Aorta (tissue), 5 donors: ENCODE data around the gene UNC13C. TPM values are rescaled to one million over a fixed set of nuclear protein-coding genes. Genes with fewer than 3 reads are reported as not detected.
A peak's percentile ranks its signal among the peaks of the same experiment; 100 is the strongest.

Experiments used
- ATAC-seq: fragments of 200-7000 bp; cut with Tn5 transposase; one replicate; pipeline ENCODE4 v1.9.1; 2022; ENCODE audit warnings: moderate library complexity; ENCODE audit not compliant: low FRiP score
- DNase-seq, 2 donors: peaks; one replicate each; pipeline ENCODE4 v3.0.0-alpha.2; 2020
- H3K27ac ChIP-seq, 2 donors: one replicate each; pipeline ENCODE4 v1.5.1; 2013; ENCODE audit warnings: low read length in 2 of 2, mild to moderate bottlenecking in 2 of 2, moderate library complexity in 2 of 2, control low read depth in 1 of 2, inconsistent platforms in 1 of 2, low read depth in 1 of 2
- H3K27me3 ChIP-seq, 2 donors: one replicate each; pipeline ENCODE4 v1.6.1; 2013; ENCODE audit warnings: control low read depth in 1 of 2, low read length in 1 of 2, mild to moderate bottlenecking in 1 of 2, moderate library complexity in 1 of 2; ENCODE audit not compliant: insufficient read depth in 2 of 2, control insufficient read depth in 1 of 2
- H3K36me3 ChIP-seq, 2 donors: one replicate each; pipeline ENCODE4 v1.6.1; 2013; ENCODE audit warnings: control low read depth in 1 of 2, low read length in 1 of 2, mild to moderate bottlenecking in 1 of 2; ENCODE audit not compliant: insufficient read depth in 2 of 2, control insufficient read depth in 1 of 2
- H3K4me1 ChIP-seq, 2 donors: one replicate each; pipeline ENCODE4 v1.6.1; 2013; ENCODE audit warnings: low read length in 2 of 2, control low read depth in 1 of 2, mild to moderate bottlenecking in 1 of 2, moderate library complexity in 1 of 2; ENCODE audit not compliant: insufficient read depth in 2 of 2, control insufficient read depth in 1 of 2
- H3K4me3 ChIP-seq, 2 donors: one replicate each; pipeline ENCODE4 v1.5.1; 2013; ENCODE audit warnings: low read length in 2 of 2, control low read depth in 1 of 2, mild to moderate bottlenecking in 1 of 2
- H3K9me3 ChIP-seq: one replicate; pipeline ENCODE4 v1.6.1; 2013; ENCODE audit warnings: mild to moderate bottlenecking, low read length; ENCODE audit not compliant: control insufficient read depth
- WGBS, 2 donors: extraction: QIAGEN DNeasy Blood & Tissue Kit; methylation state at CpG; one replicate each; pipeline ENCODE4 v1.1.7; 2013; 5-methylcytosine and 5-hydroxymethylcytosine counted together
- intact Hi-C, 2 donors: fragments of 100-400 bp; cut with DNase I; formaldehyde crosslinking; loops; one replicate each; pipeline versions ENCODE4 v1.14.2 to v1.15.0; 2022
- polyA plus RNA-seq, 2 donors: library from polyadenylated mRNA; stranded (reverse); fragments of 200-250 nt; gene quantifications; one replicate each; pipeline ENCODE4 v1.2.3, GENCODE V29; 2013
- total RNA-seq, 2 donors: library from RNA; stranded (reverse); fragmentation: NEBNext Ultra II Directional; extraction: Animal tissue kit (Norgen Biotek cat#: 25700); gene quantifications; one replicate each; pipeline ENCODE4 v1.2.1, GENCODE V29; 2021
- donor health status: healthy with polysubstance abuse.
- donor health status: Bipolar disorder and iron deficiency.
- donor health status: DM: no; HTN: no; CAD: no.
- donor health status: DM: no; HTN: no; CAD: no.
- donor health status: DM: yes; HTN: yes; CAD: no.

UNC13C gene
- total and polyA plus RNA-seq, 4 donors, result under 0.01 to 2.8 (median 1.1) TPM

DNA sequence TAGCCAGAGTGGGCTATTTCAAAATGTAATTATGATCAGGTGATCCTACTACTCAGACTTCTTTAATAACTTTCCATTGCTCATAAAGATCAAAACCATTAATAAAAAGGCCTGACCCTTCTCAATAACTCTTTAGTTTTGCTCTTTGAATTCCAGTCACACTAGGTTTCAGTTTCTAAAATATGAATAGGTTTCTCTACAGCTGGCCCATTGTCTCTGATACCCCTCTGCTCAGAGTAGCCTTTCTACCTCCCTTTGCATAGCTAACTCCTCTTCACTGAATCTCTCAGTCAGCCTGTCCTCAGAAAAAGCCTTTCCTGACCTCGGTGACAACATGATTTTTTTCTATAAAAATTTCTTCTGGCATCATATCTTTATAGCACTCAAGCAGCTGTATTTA is 209.1 kb downstream of the UNC13C start:
- intact Hi-C loops, result no loop called here
- WGBS, 2 donors, result 82 to 83% methylated on average over 1 of the region's 1 CpG
- Histone ChIP-seq H3K27me3 (no peaks in the 10 kb centered on the region), H3K4me1 (no peaks in the 10 kb centered on the region), H3K27ac (no peak overlapping the region), H3K36me3 (no peaks in the 10 kb centered on the region), H3K9me3 (no peaks in the 10 kb centered on the region), H3K4me3 (no peak overlapping the region)
- ATAC-seq (no peak), DNase-seq (no peak)

DNA sequence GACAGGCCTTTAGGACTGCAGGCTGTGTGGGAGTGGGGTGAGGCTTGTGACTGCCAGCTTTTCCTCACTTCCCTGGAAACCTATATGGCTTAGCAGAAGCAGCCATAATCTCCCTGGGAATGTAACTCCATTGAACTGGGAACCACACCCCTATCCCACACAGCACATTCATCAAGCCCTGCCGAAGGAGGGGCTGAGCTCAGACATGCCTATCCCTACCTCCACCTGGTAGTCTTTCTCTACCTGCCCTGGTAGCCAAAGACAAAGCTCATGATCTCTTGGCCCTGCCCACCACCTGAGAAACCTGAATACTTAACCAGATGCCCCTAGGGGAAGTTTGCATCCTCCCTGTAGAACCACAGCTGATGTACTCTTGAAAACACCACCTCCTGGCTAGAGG is 219.8 kb downstream of the UNC13C start:
- no peak for ATAC-seq
- DNase-seq, result no peak
- Histone ChIP-seq H3K4me3 (no peak overlapping the region), H3K4me1 (no peaks in the 10 kb centered on the region), H3K27ac (no peak overlapping the region), H3K9me3 (no peaks in the 10 kb centered on the region), H3K27me3 (no peaks in the 10 kb centered on the region), H3K36me3 (no peaks in the 10 kb centered on the region)
- 84 to 90% methylated on average over 1 of the region's 1 CpG for WGBS, 2 donors
- intact Hi-C loops, result no loop called here

DNA sequence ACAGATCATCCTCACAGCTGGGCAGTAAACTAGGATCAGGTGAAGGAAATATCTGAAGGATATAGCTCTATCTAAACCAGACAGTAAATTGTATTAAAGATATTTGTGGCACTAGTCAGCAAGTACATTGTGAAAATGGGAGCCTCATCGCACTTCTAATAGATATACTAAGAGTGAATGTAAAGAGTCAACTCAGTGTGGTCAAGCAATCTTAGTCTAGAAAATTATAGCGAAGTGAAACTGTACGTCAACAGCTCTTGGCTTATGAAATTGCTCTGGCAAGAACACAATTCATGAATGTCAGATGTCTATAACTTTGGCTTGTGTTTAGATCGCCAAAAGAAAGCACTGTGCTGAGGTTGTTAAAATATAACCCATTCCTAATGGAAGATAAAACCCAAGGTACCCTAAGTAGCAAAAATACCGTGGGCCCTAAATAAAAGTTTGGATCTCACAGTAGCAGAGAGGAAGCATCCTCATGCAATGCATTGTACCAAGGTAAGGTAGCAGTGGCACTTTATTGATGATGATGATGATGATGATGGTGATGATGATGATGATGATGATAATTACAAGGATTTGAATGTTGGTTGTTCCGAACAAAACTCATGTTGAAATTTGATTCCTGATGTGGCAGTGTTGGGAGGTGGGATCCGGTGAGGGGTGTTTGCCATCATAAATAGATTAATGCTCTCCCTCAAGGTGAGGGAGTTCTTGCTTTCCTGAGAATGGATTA is 228.5 kb downstream of the UNC13C start:
- intact Hi-C loops, result no loop called here

DNA sequence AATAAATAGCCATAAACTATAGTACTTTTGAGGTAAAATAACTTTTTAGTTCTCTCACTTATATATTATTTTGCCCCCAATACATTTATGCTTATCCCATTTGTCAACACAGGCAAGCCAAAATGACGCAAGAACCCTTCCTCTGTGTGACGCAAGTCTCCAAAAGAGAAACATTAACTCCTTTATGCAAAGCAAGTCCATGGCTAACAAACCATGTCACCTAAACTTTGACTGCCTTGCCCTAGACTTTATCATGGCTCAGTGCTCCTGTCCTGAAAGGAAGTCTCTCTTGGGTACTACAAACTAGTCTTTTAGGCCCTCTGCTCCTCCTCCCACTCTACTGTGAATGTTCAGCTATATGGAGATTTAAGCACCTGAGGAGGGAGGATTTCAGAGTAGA is 230.5 kb downstream of the UNC13C start:
- Histone ChIP-seq H3K36me3 (no peaks in the 10 kb centered on the region), H3K27me3 (no peaks in the 10 kb centered on the region), H3K4me3 (no peak overlapping the region), H3K4me1 (no peaks in the 10 kb centered on the region), H3K27ac (no peak overlapping the region), H3K9me3 (no peaks in the 10 kb centered on the region)
- DNase-seq (no peak), ATAC-seq (no peak)
- intact Hi-C loops, result no loop called here
- 89 to 96% methylated on average over 2 of the region's 2 CpGs for WGBS, 2 donors

More for the DNA sequence above, 228.5 kb downstream of the UNC13C start:
- no peak overlapping the region for H3K27ac ChIP-seq
- no peaks in the 10 kb centered on the region for H3K27me3 ChIP-seq
- DNase-seq (no peak), ATAC-seq (no peak)
- no peaks in the 10 kb centered on the region for H3K9me3 ChIP-seq
- no peak overlapping the region for H3K4me3 ChIP-seq
- no peaks in the 10 kb centered on the region for H3K4me1 ChIP-seq
- WGBS, 2 donors, result 89% methylated on average over 7 of the region's 7 CpGs
- H3K36me3 ChIP-seq, result no peaks in the 10 kb centered on the region

DNA sequence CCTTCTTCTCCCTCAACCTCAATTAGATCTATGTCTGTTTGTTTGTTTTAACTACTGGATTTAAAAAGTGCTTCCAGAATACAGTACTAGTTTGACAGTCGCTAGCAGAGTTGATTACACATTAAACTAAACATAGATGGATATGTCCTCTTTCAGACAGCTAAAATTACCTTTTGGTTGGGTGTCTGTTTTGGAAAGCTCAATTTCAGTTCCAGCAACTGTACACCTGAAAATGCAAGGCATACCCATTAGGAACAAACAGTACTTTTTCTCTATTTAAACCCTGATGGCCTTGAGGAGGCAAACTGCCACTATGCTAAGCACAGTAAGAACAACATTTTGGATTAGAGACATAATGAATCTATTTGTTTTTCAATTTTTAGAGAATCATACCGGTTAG is 234.4 kb downstream of the UNC13C start:
- DNase-seq (no peak), ATAC-seq (no peak)
- no peak overlapping the region for H3K4me3 ChIP-seq
- no peak overlapping the region for H3K27ac ChIP-seq
- H3K4me1 ChIP-seq, result no peaks in the 10 kb centered on the region
- 88 to 89% methylated on average over 2 of the region's 2 CpGs for WGBS, 2 donors
- H3K36me3 ChIP-seq, result no peaks in the 10 kb centered on the region
- no peaks in the 10 kb centered on the region for H3K27me3 ChIP-seq
- H3K9me3 ChIP-seq, result no peaks in the 10 kb centered on the region
- intact Hi-C loops, result no loop called here

DNA sequence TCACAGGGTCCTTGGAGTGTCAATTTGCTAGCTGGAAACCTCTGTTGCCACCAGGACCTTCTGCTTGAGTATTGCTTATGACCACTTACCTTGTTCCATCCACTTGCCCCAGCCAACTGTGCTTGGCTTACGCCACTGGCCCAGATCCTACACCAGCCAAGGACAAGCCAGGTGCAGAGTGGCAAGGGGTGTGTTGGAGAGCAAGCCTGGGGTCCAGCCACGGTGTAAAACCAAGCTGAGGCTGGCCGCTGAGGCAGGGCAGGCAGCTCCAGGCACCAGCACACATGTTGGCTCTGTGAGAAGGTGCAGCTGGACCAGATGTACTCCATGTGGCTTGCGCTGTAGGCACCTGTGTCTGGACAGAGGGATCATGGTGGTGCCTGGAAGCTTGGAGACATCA is 248.2 kb downstream of the UNC13C start:
- no peaks in the 10 kb centered on the region for H3K36me3 ChIP-seq
- WGBS, 2 donors, result 96 to 97% methylated on average over 4 of the region's 4 CpGs
- no peak overlapping the region for H3K4me3 ChIP-seq
- ATAC-seq, result no peak
- intact Hi-C loops, result no loop called here
- H3K9me3 ChIP-seq, result no peaks in the 10 kb centered on the region
- H3K4me1 ChIP-seq, result no peaks in the 10 kb centered on the region
- H3K27me3 ChIP-seq, result peaks cover 0 to 2% of the 10 kb centered on the region in 2 donors
- no peak overlapping the region for H3K27ac ChIP-seq
- DNase-seq, result no peak

DNA sequence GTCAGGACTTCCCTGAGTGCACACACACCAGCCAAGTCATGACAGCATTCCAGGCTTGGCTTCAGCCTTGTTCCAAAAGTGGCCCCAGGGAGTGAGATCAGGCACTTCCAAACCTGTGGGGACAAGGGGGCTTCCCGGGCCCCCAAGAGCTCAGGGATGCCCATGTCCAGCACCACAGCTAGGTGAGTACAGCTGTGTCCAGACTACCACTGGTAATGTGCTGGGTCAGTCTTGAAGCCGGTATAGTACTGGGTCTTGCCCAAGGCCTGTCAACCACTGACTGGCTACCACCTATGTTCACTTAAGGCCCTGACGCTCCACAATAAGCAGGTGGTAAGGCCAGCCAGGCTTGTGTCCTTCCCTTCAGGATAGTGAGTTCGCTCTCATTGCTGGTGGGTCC is 249.3 kb downstream of the UNC13C start:
- DNase-seq, result no peak
- Histone ChIP-seq H3K36me3 (no peaks in the 10 kb centered on the region), H3K4me3 (no peak overlapping the region), H3K9me3 (no peaks in the 10 kb centered on the region), H3K27ac (no peak overlapping the region), H3K27me3 (peaks cover 0 to 2% of the 10 kb centered on the region in 2 donors), H3K4me1 (no peaks in the 10 kb centered on the region)
- intact Hi-C loops, result no loop called here
- peak; percentile 41 for ATAC-seq
- WGBS, 2 donors, result 96 to 98% methylated on average over 4 of the region's 4 CpGs

DNA sequence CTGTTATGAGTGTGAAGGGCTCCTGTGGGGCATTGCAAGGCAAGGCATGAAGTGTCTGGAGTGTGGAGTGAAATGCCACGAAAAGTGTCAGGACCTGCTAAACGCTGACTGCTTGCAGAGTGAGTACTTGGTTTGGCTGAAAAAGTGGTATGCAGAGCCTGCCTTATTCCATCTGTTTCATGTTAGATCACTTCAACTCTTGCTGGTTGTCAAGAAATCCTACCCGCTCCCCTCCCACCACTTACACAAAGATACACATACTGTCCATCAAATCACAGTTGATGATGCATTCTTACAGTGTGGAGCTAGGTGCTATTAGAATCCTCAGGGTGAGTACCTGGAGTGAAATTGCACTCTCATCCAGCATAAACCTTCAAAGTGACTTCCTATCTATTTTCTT is 272.1 kb downstream of the UNC13C start:
- intact Hi-C loops, result no loop called here
- no peak overlapping the region for H3K4me3 ChIP-seq
- H3K9me3 ChIP-seq, result no peaks in the 10 kb centered on the region
- H3K36me3 ChIP-seq, result peaks cover 0 to 3% of the 10 kb centered on the region in 2 donors
- ATAC-seq (no peak), DNase-seq (no peak)
- H3K27ac ChIP-seq, result no peak overlapping the region
- no peaks in the 10 kb centered on the region for H3K4me1 ChIP-seq
- WGBS, 2 donors, result 73 to 79% methylated on average over 3 of the region's 3 CpGs
- no peaks in the 10 kb centered on the region for H3K27me3 ChIP-seq

DNA sequence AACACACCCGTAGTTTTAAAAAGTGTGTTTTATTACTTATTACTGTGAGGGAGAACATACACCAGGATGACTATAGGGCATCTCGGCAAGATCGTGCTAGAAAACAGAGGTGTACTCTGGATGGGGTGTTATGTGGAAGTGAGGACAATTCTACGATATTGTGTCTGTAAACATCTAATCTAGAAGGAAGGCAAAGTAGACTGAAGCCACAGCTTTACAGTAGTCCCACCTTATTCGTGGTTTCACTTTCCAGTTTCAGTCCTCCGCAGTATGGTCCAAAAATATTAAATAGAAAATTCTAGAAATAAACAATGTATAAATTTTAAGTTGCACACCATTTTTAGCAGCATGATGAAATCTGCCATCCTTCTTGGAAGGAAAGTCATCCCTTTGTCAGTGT is 277.9 kb downstream of the UNC13C start:
- 94 to 97% methylated on average over 6 of the region's 6 CpGs for WGBS, 2 donors
- no peak for DNase-seq

More for the DNA sequence above, 277.9 kb downstream of the UNC13C start:
- ATAC-seq, result no peak
- intact Hi-C loops, result no loop called here
- H3K4me1 ChIP-seq, result no peaks in the 10 kb centered on the region
- H3K27me3 ChIP-seq, result no peaks in the 10 kb centered on the region
- no peaks in the 10 kb centered on the region for H3K9me3 ChIP-seq
- H3K4me3 ChIP-seq, result no peak overlapping the region
- no peak overlapping the region for H3K27ac ChIP-seq
- no peaks in the 10 kb centered on the region for H3K36me3 ChIP-seq
